Activated T-cell treated with anti-CD3 and anti-CD28 coated beads, Interleukin-2, amount 50 U/mL, for 72 hours (primary cell): ENCODE measurements around the gene RIN3. TPM values are rescaled to one million over a fixed set of nuclear protein-coding genes. Genes with fewer than 3 reads are reported as not detected.

Experiments
- ATAC-seq, 2 donors: fragments of 150-1000 bp; cut with Tn5 transposase; replicated peaks in 1 of 2; 2 replicates each; pipeline ENCODE4 v1.10.0; 2021; ENCODE audit warnings: moderate library complexity in 2 of 2, mild to moderate bottlenecking in 1 of 2
- DNase-seq, 2 donors: peaks; one replicate each; pipeline ENCODE4 v3.0.0; 2021 to 2022; ENCODE audit warnings: mixed read lengths in 1 of 2
- H3K27ac Mint-ChIP-seq: one replicate; pipeline ENCODE4 v1.8.0; 2022; ENCODE audit warnings: mild to moderate bottlenecking, moderate library complexity, mixed read lengths
- H3K27me3 Mint-ChIP-seq: one replicate; pipeline ENCODE4 v1.8.0; 2022; ENCODE audit warnings: low read depth, mixed read lengths
- H3K36me3 Mint-ChIP-seq, 2 donors: one replicate each; pipeline ENCODE4 v1.8.0; 2022; ENCODE audit warnings: mixed read lengths in 2 of 2, mild to moderate bottlenecking in 1 of 2; ENCODE audit not compliant: insufficient read depth in 2 of 2
- H3K4me1 Mint-ChIP-seq: one replicate; pipeline ENCODE4 v1.8.0; 2022; ENCODE audit warnings: low read depth, mixed read lengths
- H3K4me3 Mint-ChIP-seq, 2 donors: one replicate each; pipeline ENCODE4 v1.8.0; 2022; ENCODE audit warnings: mild to moderate bottlenecking in 2 of 2, mixed read lengths in 2 of 2, moderate library complexity in 2 of 2
- H3K9me3 Mint-ChIP-seq, 2 donors: one replicate each; pipeline ENCODE4 v1.8.0; 2022; ENCODE audit warnings: mixed read lengths in 2 of 2
- total RNA-seq, 2 donors: library from RNA; stranded (reverse); gene quantifications; one replicate each; pipeline ENCODE4 v1.2.3, GENCODE V29; 2022

Gene RIN3
- total RNA-seq, 2 donors from 2014 or later = 33.6 to 36.3 TPM

DNA sequence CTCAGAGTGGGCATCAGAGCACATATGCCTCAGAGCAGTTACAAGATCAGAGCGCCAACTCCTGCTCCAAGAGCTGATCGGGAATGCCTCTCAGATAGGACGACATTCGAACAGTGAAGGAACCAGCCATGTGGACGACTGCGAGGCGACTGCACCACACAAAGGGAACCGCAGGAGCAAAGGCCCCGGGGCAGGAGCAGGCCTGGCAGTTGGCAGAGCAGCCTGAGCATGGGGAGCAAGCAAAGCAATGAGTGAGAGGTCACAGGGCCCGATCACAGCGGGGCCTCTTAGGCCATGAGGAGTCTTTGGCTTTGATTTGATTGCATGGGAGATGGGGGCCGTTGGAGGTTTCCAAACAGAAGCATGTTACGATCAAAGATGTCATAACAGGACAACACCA, 144.6 kb downstream of the RIN3 start:
- no peaks in the 10 kb centered on the region for H3K27me3 Mint-ChIP-seq
- DNase-seq (no peak), ATAC-seq (no peak)
- H3K9me3 Mint-ChIP-seq = no peaks in the 10 kb centered on the region
- peak overlapping the region in 1 of 2 donors; percentile 10 for H3K4me3 Mint-ChIP-seq
- peak overlapping the region; percentile 48 for H3K27ac Mint-ChIP-seq
- H3K36me3 Mint-ChIP-seq = peaks cover 24 to 49% of the 10 kb centered on the region in 2 donors
- peaks cover 84% of the 10 kb centered on the region for H3K4me1 Mint-ChIP-seq

DNA sequence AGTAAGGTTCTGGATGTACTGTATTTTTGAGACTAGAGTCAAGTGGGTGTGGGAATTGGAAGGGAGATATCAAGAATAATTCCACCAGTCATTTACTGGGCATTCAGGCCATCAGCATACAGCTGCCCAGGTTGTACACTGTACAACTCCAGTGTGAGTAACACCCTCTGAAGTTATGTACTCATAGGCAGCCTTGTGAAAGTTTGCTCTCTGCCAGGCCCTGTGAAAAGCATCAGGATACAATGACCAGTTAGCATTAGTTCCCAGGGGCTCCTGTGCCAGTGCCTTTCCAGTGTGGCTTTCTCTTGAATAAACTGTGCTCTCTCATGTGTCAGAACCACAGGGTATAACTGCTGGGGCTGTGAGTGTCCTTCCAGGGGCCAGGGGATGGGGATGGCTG, 145.1 kb downstream of the RIN3 start:
- Mint-ChIP-seq H3K4me3 (no peak overlapping the region), H3K27ac (no peak overlapping the region)

DNA sequence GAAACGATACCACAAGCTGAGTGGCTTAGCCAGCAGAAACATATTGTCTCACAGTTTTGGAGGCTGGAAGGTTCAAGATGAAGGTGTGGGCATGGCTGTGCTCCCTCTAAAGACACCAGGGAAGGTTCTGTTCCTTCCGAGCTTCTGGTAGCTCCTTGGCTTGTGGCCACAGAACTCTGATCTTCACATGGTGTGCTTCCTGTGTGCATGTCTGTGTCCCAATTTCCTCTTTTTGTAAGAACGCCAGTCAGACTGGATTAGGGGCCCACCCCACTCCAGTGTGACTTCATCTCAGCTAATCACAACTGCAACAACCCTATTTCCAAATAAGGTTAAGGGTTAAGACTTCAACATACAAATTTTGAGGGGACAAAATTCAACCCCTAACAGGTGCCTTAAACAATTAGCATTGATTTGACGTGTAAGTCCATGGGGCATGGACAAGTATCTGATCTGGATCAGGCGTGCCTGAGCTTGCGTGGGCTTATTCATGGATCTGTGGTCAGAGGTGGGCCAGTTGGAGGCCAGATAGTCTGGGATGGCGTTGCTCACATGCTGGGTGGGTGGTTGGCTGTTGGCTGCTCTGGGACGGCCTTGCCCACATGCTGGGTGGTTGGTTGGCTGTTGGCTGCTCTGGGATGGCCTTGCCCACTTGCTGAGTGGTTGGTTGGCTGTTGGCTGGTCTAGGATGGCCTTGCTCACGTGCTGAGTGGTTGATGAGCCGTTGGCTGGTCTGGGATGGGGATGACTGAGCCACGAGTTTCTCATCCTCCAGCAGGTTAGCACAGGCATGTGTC, 146.4 kb downstream of the RIN3 start:
- Mint-ChIP-seq H3K4me3 (no peak overlapping the region), H3K9me3 (no peaks in the 10 kb centered on the region), H3K4me1 (peaks cover 80% of the 10 kb centered on the region), H3K27ac (no peak overlapping the region), H3K27me3 (no peaks in the 10 kb centered on the region), H3K36me3 (peaks cover 23 to 52% of the 10 kb centered on the region in 2 donors)
- DNase-seq (no peak), ATAC-seq (no peak)

More for the DNA sequence above, 145.1 kb downstream of the RIN3 start:
- peaks cover 81% of the 10 kb centered on the region for H3K4me1 Mint-ChIP-seq
- no peak for ATAC-seq
- H3K27me3 Mint-ChIP-seq = no peaks in the 10 kb centered on the region
- H3K36me3 Mint-ChIP-seq = peaks cover 21 to 48% of the 10 kb centered on the region in 2 donors
- H3K9me3 Mint-ChIP-seq = no peaks in the 10 kb centered on the region
- DNase-seq = no peak

DNA sequence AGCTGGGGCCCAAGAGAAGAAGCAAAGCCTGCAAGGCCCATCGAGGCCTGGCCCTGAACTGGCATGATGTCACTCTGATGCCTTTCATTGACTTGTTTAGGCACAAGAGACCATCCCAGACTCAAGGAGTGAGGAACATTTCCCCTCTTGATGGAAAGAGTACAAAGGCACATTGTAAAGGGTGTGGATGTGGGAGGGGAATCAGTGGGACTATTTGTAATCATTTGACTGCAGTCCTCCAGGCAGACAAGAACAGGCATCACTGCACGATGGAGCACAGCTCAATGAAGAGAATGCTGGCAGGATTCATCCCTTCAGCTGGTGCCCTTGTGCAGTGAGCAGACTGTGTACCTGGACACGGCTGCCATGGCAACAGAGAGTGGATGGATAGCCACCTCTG, 147.0 kb downstream of the RIN3 start:
- DNase-seq (no peak), ATAC-seq (no peak)
- no peak overlapping the region for H3K27ac Mint-ChIP-seq
- peaks cover 21 to 48% of the 10 kb centered on the region in 2 donors for H3K36me3 Mint-ChIP-seq
- H3K4me1 Mint-ChIP-seq = peaks cover 76% of the 10 kb centered on the region
- H3K27me3 Mint-ChIP-seq = no peaks in the 10 kb centered on the region
- no peak overlapping the region for H3K4me3 Mint-ChIP-seq
- no peaks in the 10 kb centered on the region for H3K9me3 Mint-ChIP-seq

DNA sequence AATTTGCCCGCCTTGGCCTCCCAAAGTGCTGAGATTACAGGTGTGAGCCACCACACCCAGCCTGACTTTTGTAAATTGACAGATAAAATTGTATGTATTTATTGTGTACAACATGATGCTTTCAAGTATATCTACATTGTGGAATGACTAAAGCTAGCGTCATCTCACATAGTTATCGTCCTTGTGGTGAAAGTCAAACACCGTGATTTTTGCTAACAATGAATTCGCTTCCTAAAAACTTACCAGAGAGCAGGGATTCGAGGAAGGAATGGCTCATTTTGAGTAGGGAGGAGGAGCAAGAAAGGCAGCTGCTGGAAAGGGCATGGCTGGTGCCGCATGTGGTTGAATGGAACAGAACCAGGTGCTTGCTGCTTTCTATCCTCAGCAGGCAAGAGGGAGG, 149.5 kb downstream of the RIN3 start:
- ATAC-seq (no peak), DNase-seq (no peak)
- Mint-ChIP-seq H3K4me3 (no peak overlapping the region), H3K36me3 (peaks cover 13 to 43% of the 10 kb centered on the region in 2 donors), H3K4me1 (peaks cover 73% of the 10 kb centered on the region), H3K9me3 (no peaks in the 10 kb centered on the region), H3K27me3 (no peaks in the 10 kb centered on the region), H3K27ac (peak overlapping the region; percentile 9)

DNA sequence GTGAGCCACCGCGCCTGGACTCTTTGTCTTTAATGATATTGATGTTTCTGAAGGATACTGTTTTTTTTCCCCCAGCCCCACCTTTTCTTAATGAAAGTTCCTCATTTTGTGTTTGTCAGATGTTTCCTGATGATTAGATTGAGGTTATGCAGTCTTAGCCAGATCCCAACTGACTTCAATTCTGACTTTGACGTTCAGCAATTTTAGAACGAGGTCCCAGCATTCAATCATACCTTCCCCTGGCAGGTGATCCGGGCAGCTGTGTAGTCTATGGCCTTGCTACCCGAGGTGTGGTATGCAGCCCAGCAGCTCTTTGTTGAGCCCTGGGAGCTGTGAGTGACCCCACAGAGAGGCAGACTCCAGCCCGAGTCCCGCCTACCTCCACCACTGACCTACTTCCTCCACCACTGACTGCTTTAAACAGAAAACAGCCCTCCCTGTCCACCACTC, 152.1 kb downstream of the RIN3 start:
- H3K4me1 Mint-ChIP-seq = peaks cover 82% of the 10 kb centered on the region
- peaks cover 12 to 43% of the 10 kb centered on the region in 2 donors for H3K36me3 Mint-ChIP-seq
- no peaks in the 10 kb centered on the region for H3K9me3 Mint-ChIP-seq
- ATAC-seq (no peak), DNase-seq (no peak)
- H3K27me3 Mint-ChIP-seq = no peaks in the 10 kb centered on the region
- H3K27ac Mint-ChIP-seq = no peak overlapping the region
- peak overlapping the region in 1 of 2 donors; percentile 34 for H3K4me3 Mint-ChIP-seq

DNA sequence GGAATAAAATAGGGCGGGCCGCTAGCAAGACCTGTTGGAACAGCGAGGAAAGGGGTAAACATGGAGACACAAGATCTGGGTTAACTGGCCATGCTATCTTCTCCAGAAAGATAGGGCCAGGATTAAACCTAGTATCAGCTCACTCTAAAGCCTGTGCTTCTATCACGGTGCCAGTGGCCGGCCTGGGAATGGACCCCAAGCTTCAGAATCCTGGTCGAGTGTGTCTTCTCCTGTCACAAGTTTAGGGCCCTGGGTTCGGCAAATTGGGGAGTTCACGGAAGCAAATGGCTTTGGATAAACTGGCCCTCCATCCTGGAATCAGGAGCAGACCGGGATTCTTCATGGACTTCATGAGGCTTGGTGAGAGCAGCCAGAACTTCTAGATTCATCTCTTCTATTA, 152.7 kb downstream of the RIN3 start:
- no peak for ATAC-seq
- H3K27me3 Mint-ChIP-seq = no peaks in the 10 kb centered on the region
- no peaks in the 10 kb centered on the region for H3K9me3 Mint-ChIP-seq
- peak overlapping the region in 1 of 2 donors; percentile 34 for H3K4me3 Mint-ChIP-seq
- DNase-seq = no peak
- H3K4me1 Mint-ChIP-seq = peaks cover 88% of the 10 kb centered on the region
- peaks cover 12 to 39% of the 10 kb centered on the region in 2 donors for H3K36me3 Mint-ChIP-seq
- peak overlapping the region; percentile 30 for H3K27ac Mint-ChIP-seq

DNA sequence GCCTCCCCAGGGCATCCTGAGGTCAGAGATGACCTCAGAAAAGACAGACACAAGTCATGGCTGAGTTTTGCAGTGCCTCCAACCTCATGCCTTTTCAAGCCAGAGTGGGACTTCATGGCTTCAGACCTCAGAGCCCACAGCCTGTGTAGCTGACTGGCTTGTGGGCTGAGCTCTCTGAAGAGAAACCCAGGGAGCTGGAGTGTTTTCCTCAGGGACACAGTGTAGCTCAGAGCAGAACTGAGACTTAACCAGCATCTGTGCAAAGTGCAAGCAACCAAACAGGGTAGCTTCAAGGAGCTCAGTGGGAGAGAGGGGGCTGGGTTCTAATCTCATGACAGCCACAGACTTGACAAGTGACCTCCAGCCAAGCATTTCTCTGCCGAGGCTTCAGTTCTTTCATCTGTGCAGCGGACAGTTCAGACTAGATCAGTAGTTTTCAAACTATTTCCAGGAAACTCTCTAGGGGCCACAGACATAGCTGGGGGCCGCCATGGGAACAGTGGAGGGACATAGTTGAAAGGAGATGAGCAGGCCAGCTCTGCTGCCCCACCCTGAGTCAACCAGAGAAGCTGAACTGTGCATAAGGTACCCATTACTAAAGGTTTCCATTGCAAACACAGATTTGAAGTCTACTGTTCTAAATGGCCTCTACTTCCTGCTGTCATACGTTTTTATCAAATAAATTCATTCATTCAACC, 154.8 kb downstream of the RIN3 start:
- H3K27me3 Mint-ChIP-seq = no peaks in the 10 kb centered on the region
- H3K27ac Mint-ChIP-seq = peak overlapping the region; percentile 95
- H3K36me3 Mint-ChIP-seq = peaks cover 6 to 27% of the 10 kb centered on the region in 2 donors
- no peaks in the 10 kb centered on the region for H3K9me3 Mint-ChIP-seq
- peak overlapping the region; percentile 35 to 66 for H3K4me3 Mint-ChIP-seq
- peak in 1 of 2 donors; percentile 36 for DNase-seq
- ATAC-seq = peak; percentile 83 to 86
- H3K4me1 Mint-ChIP-seq = peaks cover 85% of the 10 kb centered on the region

DNA sequence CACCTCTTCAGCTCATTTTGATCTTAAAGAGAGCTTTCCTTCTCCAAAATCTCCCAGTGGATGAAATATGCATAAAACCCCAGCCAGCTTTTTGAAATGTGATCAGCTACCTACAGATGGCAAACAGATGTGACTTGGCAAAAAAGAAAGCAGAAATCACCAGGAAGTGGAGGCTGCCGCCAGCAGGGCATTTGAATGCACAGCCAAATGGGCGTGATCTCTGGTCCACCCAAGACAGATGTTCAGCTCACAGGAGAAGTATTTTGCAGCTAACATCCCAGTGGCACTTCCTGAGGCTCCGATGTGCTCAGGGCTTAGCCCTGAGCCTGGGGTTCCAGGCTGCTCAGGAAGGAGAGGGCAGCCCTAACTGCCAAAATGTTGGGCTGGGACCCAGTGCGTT, 156.6 kb downstream of the RIN3 start:
- peak overlapping the region; percentile 8 to 29 for H3K4me3 Mint-ChIP-seq

DNA sequence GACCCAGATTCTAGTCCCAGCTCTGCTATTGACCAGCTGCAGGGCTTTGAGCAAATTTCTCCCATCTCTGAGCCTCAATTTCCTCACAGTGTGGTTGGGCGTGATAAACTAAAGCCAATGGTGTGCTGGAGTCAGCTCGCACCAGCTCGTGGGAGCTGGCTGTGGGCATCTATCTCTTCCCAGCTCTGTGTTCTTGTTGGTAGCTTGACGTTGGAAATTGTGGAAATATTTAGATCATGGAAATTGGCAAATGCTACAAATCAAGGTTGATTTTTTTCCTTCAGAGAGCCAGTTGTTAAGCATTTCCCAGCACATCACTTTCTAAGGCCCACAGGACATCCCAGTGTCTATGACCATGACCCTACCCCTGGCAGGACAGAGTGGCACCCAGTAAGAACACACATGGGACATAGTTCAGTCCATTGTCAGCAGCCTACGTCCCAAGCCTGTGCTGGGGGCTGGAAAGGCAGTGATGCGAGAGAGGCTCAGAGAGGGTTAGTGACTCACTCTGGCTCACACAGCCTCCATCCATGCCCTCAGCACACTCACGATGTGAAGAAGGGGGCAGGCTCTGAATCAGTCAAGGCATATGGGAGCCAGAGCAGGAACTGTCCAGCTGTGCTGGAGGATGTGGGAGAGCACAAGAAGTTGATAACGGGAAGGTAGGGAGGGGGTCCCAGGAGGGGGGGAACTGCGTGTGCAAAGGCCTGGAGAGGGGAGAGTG, 157.2 kb downstream of the RIN3 start:
- H3K27ac Mint-ChIP-seq = no peak overlapping the region
- no peaks in the 10 kb centered on the region for H3K27me3 Mint-ChIP-seq
- H3K36me3 Mint-ChIP-seq = peaks cover 6 to 23% of the 10 kb centered on the region in 2 donors
- no peak for DNase-seq
- H3K4me3 Mint-ChIP-seq = no peak overlapping the region
- ATAC-seq = peak; percentile 29 to 38
- peaks cover 89% of the 10 kb centered on the region for H3K4me1 Mint-ChIP-seq
- no peaks in the 10 kb centered on the region for H3K9me3 Mint-ChIP-seq

More for the DNA sequence above, 156.6 kb downstream of the RIN3 start:
- H3K4me1 Mint-ChIP-seq = peaks cover 86% of the 10 kb centered on the region
- H3K9me3 Mint-ChIP-seq = no peaks in the 10 kb centered on the region
- ATAC-seq (no peak), DNase-seq (no peak)
- H3K27ac Mint-ChIP-seq = peak overlapping the region; percentile 59
- H3K36me3 Mint-ChIP-seq = peaks cover 4 to 21% of the 10 kb centered on the region in 2 donors
- no peaks in the 10 kb centered on the region for H3K27me3 Mint-ChIP-seq

DNA sequence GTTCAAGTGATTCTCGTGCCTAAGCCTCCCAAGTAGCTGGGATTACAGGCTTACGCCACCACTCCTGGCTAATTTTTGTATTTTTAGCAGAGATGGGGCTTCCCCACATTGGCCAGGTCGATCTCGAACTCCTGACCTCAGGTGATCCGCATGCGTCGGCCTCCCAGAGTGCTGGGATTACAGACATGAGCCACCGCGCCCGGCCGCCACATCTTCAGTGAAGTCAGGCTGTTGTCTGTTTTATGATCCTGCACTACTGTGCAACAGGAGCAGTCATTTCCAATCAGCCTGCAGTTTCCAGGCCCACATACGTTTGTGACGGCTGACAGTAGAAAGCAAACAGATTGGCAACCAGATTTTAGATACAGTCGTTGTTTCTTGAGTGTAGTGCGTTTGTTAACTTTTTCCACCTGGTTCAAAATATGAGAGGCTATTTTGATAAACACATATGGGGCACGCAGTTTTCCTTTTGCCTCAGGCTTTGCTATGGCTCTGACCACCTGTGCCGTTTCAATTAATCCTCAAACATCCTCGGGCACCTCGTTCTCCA, 160.1 kb downstream of the RIN3 start:
- peaks cover 92% of the 10 kb centered on the region for H3K4me1 Mint-ChIP-seq
- H3K4me3 Mint-ChIP-seq = no peak overlapping the region
- peaks cover 19 to 35% of the 10 kb centered on the region in 2 donors for H3K36me3 Mint-ChIP-seq
- no peak for ATAC-seq
- no peak overlapping the region for H3K27ac Mint-ChIP-seq
- H3K27me3 Mint-ChIP-seq = no peaks in the 10 kb centered on the region
- H3K9me3 Mint-ChIP-seq = peaks cover 0 to 1% of the 10 kb centered on the region in 2 donors
- DNase-seq = no peak

DNA sequence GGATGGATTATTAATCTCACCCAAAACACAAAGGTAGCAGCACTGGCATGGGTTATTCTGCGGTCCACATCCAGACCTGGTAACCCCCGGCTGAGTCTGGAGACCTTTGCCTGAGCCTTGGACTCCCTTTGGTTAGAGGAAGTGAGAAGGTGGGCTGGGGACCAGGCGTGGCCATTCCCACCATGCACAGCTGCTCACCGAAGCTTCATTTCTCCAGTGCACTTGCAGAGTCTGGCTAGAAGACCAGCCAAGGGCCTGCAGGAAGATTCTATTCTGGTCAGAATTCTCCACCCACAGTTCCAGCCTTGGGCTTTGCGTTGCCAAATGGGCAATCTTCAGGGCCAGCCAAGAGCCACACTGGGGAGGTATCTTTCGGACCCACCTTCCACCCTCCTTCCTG, 161.8 kb downstream of the RIN3 start:
- Mint-ChIP-seq H3K4me3 (peak overlapping the region; percentile 54), H3K4me1 (peaks cover 77% of the 10 kb centered on the region), H3K9me3 (peaks cover 0 to 1% of the 10 kb centered on the region in 2 donors), H3K27ac (no peak overlapping the region), H3K36me3 (peaks cover 18 to 36% of the 10 kb centered on the region in 2 donors), H3K27me3 (no peaks in the 10 kb centered on the region)
- DNase-seq (no peak), ATAC-seq (no peak)
